Left renal cortex interstitium (tissue), 4 donors: ENCODE results near the gene DRC7. TPM values are rescaled to one million over a fixed set of nuclear protein-coding genes. Genes with fewer than 3 reads are reported as not detected.

Source experiments
- DNase-seq, 4 donors: peaks; one replicate each; pipeline ENCODE4 v3.0.0-alpha.2; 2013; ENCODE audit warnings: low read depth in 4 of 4, low spot score in 2 of 4, missing footprints in 1 of 4
- polyA plus RNA-seq, 4 donors: library from polyadenylated mRNA; unstranded; fragments of 120-200 nt; gene quantifications; one replicate each; pipeline ENCODE4 v1.2.1, GENCODE V29; 2013; ENCODE audit not compliant: insufficient read length in 4 of 4

DRC7 gene
- polyA plus RNA-seq, 4 donors: 3.0 to 3.9 (median 3.6) TPM

GRCh38 chr16:57689762-57690558 lies 4.6 kb upstream of the DRC7 start:
- DNase-seq: no peak

GRCh38 chr16:57690782-57691471 lies 3.7 kb upstream of the DRC7 start:
- no peak for DNase-seq

DNA sequence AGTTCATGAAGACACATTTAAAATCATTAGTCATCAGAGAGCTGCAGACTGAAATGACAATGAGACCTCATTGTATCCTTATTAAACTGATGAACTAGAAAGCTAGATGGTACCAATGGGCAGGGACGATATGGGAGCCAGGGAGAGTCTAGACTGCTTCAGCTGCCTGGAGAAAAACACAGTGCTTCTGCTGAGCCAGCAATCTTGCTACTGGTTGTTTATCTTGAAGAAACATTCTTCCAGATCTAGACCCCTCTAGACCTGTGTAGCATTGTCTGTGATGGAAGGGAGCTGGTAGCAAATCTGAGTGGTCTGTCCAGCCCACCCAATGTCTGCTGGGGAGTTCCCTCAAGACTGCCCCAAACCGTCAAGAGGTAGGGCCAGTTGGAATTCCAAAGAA lies 2.0 kb upstream of the DRC7 start:
- DNase-seq: no peak

- no peak for DNase-seq
Observed at GRCh38 chr16:57693550-57693949, 1.1 kb upstream of the DRC7 start.

DNA sequence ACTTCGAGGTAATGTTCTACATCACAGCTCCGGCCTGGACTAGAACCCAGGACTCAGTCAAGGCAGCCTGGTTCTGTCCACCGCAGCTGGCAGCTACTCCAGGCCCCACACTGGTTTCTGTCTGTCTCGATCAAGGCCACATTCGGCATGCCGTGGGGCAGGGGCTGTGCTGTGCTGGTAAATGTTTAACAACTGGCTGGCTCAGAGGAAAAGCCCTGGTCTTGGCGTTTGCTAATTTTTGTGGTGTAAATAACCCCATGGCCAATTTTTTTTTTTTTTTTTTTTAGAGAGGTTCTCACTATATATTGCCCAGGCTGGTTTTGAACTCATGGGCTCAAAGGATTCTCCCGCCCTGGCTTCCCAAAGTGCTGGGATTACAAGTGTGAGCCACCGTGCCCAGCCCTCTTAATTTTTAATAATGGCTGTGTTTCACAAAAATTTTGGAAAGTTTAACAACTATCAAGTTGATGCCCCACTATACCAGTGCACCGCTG lies 328 bp upstream of the DRC7 start:
- DNase-seq: no peak

GRCh38 chr16:57695680-57696069 lies 1.1 kb downstream of the DRC7 start:
- DNase-seq: no peak

GRCh38 chr16:57696240-57696639 lies 1.6 kb downstream of the DRC7 start:
- no peak for DNase-seq

GRCh38 chr16:57697896-57698537 lies 3.4 kb downstream of the DRC7 start:
- no peak for DNase-seq

DNA sequence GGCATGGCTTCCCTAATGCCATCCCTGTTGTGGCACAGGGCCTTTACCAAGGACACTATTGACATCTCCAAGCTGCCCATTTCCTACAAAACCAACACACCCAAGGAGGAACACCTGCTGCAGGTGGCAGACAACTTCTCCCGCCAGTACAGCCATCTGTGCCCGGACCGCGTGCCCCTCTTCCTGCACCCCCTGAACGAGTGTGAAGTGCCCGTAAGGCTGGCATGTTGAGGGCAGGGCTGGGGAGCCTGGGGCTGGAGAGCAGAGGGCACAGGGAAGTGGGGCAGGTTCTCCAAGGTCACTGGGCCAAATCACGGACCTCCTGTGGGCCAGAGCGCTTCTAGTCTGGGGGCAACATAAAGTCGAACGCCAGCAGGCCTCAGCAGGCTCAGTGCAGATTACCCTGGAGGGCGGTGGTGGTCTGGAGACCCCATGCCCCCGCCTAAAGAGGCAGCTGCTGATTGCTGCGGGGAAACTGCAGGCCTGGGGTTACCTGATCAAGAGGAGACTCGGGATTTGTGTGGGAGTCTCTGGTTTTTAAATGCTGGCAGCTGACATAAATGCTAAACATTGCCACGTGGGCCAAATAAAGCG lies 4.3 kb downstream of the DRC7 start:
- no peak for DNase-seq

DNA sequence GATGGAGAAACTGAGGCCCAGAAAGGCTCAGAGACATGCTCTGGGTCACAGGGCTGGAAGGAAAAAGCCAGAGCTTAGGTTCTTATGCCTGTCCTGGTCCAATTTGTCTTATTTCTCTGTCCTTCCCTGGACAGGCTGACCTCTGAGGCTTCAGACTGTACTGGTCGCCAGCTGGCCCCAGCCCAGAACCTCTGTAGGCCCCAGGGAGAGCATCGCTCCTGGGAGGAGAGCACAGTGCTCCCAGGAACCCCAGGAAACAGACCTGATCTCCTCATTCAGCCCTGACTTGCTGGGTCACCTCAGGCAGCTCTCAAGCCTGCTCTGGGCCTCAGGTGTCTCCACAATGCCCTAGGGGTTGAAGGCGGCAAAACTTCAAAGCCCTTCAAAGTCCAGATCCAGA lies 4.9 kb downstream of the DRC7 start:
- no peak for DNase-seq

DNA sequence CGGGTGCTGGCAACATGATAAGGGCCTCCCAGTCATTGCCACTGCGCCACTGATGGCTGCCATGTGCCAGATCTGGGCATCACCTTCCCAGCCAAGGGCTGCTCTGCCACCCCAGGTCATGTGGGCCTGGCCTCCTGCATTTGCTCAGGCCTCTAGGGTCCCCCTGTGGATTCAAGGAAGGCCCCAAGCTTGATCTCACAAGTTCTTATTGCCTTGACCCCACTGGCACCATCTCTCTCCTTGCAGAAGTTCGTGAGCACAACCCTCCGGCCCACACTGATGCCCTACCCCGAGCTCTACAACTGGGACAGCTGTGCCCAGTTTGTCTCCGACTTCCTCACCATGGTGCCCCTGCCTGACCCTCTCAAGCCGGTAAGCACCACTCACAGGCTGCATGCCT lies 5.3 kb downstream of the DRC7 start:
- no peak for DNase-seq

GRCh38 chr16:57700781-57701551 lies 6.4 kb downstream of the DRC7 start:
- DNase-seq: no peak

DNA sequence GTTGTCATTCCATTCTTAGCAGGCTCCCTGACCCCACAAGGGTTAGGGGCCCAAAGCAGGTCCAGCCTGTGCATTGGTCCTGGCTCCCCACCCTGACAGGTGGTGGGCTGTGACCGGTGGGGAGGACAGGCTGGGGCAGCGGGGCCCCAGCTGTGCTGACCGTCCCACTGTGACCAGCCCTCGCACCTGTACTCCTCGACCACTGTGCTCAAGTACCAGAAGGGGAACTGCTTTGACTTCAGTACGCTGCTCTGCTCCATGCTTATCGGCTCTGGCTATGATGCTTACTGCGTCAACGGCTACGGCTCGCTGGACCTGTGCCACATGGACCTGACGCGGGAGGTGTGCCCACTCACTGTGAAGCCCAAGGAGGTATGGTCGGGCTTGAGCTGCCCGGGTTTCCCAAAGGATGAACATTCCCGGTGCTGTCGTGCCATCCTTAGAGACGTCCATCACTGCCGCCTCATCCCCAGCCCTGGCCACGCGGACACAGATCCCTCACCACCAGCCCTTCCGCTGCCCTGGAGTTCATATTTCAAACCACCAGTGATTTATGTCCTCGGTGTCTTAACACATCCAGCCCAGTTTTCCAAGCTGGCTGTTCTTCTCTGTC lies 7.3 kb downstream of the DRC7 start:
- peak in 1 of 4 donors; percentile 36 for DNase-seq

DNA sequence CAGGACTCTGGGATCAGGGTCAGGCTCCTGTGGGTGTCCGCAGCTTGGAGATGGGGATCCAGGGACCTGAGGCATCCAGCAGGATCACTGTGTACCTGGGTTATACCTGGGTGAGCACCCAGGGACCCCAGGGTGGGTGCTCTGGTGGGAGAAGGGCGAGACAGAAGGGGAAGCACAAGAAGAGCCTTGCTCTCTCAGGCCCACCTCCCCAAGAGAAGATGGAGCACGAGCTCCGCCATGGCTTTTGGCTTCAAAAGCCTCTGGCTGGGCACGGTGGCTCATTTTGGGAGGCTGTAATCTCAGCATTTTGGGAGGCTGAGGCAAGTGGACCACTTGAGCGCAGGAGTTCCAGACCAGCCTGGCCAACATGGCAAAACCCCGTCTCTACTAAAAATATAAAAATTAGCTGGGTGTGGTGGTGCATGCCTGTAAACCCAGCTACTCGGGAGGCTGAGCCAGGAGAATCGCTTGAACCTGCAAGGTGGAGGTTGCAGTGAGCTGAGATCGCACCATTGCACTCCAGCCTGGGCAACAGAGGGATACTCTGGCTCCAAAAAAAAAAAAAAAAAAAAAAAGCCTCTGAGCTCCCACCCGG lies 8.9 kb downstream of the DRC7 start:
- DNase-seq: no peak

DNA sequence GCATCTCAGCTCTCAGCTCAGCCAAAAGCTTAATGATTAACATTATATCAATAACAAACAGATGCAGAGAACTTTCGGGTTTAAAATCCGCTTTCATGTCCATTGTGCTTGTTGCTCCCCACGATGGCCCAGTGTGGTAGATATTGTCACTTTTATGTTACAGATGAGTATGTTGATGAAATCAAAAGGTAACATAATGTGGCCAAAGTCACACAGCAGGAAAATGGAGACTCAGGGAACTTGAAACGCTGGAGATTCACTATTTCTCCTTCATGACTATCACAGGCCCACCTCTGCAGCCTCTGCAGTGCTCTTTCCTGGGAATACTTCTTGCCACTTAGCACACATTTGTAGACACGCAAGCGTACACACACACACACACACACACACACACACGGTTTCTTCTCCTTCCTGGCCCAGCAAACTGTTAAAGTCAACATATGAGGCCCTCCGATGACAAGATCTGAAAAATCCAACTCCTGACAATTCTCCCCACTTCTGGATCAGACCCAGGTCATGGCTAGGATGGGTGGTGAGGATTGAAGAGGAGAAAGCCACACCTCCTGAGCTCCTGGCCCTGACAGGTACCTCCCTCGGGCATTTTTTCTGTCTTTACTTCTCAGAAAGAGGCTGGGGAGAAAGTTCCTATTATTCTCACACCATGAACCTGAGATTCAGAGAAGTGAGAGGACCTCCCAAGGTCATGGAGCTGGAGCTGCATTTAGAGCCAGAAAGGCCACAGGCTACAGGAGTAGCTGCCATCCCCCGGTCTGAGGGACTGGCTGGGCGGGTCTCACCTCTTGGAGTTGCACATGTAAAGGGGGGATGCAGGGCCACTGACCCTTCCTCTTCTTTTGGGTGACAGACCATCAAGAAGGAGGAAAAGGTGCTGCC lies 9.7 kb downstream of the DRC7 start:
- DNase-seq: no peak

DNA sequence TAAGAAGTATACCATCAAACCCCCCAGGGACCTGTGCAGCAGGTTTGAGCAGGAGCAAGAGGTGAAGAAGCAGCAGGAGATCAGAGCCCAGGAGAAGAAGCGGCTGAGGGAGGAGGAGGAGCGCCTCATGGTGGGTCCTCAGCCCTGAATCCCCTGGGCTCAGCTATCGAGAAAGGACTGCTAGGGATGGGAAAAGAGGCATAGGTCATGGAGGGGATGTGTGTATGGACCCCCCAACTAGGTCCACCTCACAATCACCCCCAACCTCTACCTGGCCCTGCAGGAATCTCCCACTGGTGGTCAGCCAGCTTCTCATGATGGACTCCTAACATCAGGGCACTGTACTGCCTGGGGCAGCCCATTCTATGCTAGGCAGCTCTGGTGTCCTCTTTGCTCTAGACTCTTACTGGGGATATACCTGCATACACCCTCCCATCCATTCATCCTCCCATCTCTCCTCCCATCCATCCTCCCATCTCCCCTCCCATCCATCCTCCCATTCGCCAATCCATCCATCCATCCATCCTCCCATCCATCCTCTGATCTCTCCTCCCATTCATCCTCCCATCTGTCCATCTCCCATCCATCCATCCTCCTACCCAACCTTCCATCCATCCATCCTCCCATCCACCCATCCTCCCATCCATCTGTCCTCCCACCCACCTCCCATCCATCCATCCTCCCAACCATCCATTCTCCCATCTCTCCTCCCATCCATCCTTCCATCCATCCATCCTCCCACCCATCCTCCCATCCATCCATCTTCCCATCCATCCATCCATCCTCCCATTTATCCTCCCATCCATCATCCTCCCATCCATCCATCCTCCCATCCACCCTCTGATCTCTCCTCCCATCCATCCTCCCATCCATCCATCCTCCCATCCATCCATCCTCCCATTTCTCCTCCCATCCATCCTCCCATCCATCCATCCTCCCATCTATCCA lies 10.6 kb downstream of the DRC7 start:
- DNase-seq: no peak

DNA sequence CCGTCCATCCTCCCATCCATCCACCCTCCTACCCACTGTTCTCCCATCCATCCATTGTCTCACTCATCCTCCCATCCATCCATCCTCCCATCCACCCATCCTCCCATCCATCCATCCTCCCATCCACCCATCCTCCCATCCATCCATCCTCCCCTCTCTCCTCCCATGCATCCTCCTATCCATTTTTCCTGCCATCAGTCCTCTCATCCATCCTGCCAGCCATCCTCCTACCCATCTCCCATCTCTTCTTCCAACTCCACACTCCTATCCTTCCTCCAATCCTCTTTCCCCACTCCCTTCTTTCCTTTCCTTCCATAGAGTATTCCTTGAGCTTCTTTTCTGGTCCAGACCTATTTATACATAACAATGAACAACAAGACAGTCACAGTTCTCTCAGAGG lies 12.1 kb downstream of the DRC7 start:
- DNase-seq: no peak

DNA sequence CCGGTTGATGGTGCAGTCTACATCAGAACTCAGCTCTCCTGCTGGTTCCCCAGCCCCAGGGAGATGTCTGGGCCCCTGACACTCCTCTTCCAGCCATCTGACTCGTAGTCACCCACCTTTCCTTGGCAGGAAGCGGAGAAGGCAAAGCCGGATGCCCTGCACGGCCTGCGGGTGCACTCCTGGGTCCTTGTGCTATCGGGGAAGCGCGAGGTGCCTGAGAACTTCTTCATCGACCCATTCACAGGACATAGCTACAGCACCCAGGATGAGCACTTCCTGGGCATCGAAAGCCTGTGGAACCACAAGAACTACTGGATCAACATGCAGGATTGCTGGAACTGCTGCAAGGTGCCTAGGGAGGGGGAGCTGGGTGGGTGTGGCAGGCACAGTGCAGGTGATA lies 12.7 kb downstream of the DRC7 start:
- DNase-seq: no peak
